ENCODE data around the gene CLEC4E. TPM values are rescaled to one million over a fixed set of nuclear protein-coding genes. Genes with fewer than 3 reads are reported as not detected.

The CLEC4E gene
- total and polyA plus RNA-seq, 2 of the 13 experiments (the other 11 are each of a cell fraction or from before 2014, with no cell fraction given) = not detected

GRCh38 chr12:8519171-8519570 is 21.5 kb downstream of the CLEC4E start (continued):
- TF ChIP-seq MTA3 (CRISPR knock-in tag; IDR thresholded peaks at IDR 0.05) = no peak
- no peak for TF ChIP-seq ZNF850 (CRISPR knock-in tag; conservative IDR thresholded peaks at IDR 0.05)
- no peak for TF ChIP-seq ZNF670 (CRISPR knock-in tag; IDR thresholded peaks at IDR 0.05; ENCODE audit: borderline replicate concordance)
- TF ChIP-seq HOXA5 (CRISPR knock-in tag; IDR thresholded peaks at IDR 0.05) = no peak
- no peak for TF ChIP-seq NFE2L2 (IDR thresholded peaks at IDR 0.05; ENCODE audit: low read length)
- no peak for TF ChIP-seq ZNF878 (CRISPR knock-in tag; IDR thresholded peaks at IDR 0.05)

- Histone ChIP-seq H3K27me3 (ENCODE audit: control insufficient read depth in 1 of 2, insufficient read depth in 2 of 2, low read length in 2 of 2) (no peaks in the 10 kb centered on the region; a peak in 1 of 5 replicates), H3K4me3 (replicated peaks in 1 of 3; ENCODE audit: insufficient read depth in 1 of 3, low read depth in 2 of 3, low read length in 3 of 3) (no peak overlapping the region), H3K4me1 (ENCODE audit: insufficient read depth, low read length) (no peaks in the 10 kb centered on the region), H2AFZ (ENCODE audit: low read length) (no peak overlapping the region), H3K79me2 (ENCODE audit: insufficient read depth, low read length) (no peaks in the 10 kb centered on the region), H4K20me1 (ENCODE audit: insufficient read depth, low read length) (no peaks in the 10 kb centered on the region), H3K36me3 (replicated peaks in 1 of 2; ENCODE audit: control insufficient read depth in 1 of 2, insufficient read depth in 2 of 2, low read length in 2 of 2) (no peaks in the 10 kb centered on the region), H3K9me3 (ENCODE audit: low read length) (no peaks in the 10 kb centered on the region), H3K27ac (ENCODE audit: extremely low read length, insufficient read depth, low read length) (no peak overlapping the region), H3K4me2 (ENCODE audit: low read depth, low read length) (no peak overlapping the region), H3K9ac (ENCODE audit: insufficient read depth, low read depth, low read length) (no peak overlapping the region)
- FAIRE-seq (no peak), DNase-seq (ENCODE audit: low spot score) (no peak), ATAC-seq (no peak)
- ChIA-PET CTCF (ENCODE audit: low intra/inter-chr PET ratio, low total read pairs) (no interaction called here), POLR2A (no interaction called here)
- intact Hi-C loops (cut with micrococcal nuclease; ENCODE audit: unreplicated experiment) (no loop called here), in situ Hi-C loops (cut with HindIII; ENCODE audit: extremely low pct_ligation_motif_present, low pct_unique_long_range_greater_than_20kb) (no loop called here)
- 3% methylated on average over 2 of the region's 2 CpGs for WGBS (ENCODE audit: low lambda C conversion rate)
- TF ChIP-seq ZNF737 (CRISPR knock-in tag; IDR thresholded peaks at IDR 0.05; ENCODE audit: borderline replicate concordance) (no peak), ZSCAN12 (CRISPR knock-in tag; IDR thresholded peaks at IDR 0.05) (no peak), FOXP1 (IDR thresholded peaks at IDR 0.05) (no peak), FOXP1 (CRISPR knock-in tag; IDR thresholded peaks at IDR 0.05) (no peak)
- BruUV-seq (replicated peaks) = no TSS peak
Measured at GRCh38 chr12:8517971-8518370, 22.7 kb downstream of the CLEC4E start.

- H3K36me3 ChIP-seq (replicated peaks in 1 of 2; ENCODE audit: control insufficient read depth in 1 of 2, insufficient read depth in 2 of 2, low read length in 2 of 2) = no peaks in the 10 kb centered on the region
- H4K20me1 ChIP-seq (ENCODE audit: insufficient read depth, low read length) = no peaks in the 10 kb centered on the region; the same call in 1 of the 2 replicates
- intact Hi-C loops (cut with micrococcal nuclease; ENCODE audit: unreplicated experiment) = no loop called here
- no peak within 1 kb of the TSS for H2AFZ ChIP-seq (ENCODE audit: low read length)
- H3K79me2 ChIP-seq (ENCODE audit: insufficient read depth, low read length) = no peaks in the 10 kb centered on the region
- WGBS (ENCODE audit: low lambda C conversion rate) = 3% methylated on average over 4 of the region's 4 CpGs
- in situ Hi-C loops (cut with HindIII; ENCODE audit: extremely low pct_ligation_motif_present, low pct_unique_long_range_greater_than_20kb) = no loop called here
- no peak within 1 kb of the TSS for H3K27ac ChIP-seq (ENCODE audit: extremely low read length, insufficient read depth, low read length)
- no peak within 1 kb of the TSS for H3K4me3 ChIP-seq (replicated peaks in 1 of 3; ENCODE audit: insufficient read depth in 1 of 3, low read depth in 2 of 3, low read length in 3 of 3)
- no peak within 1 kb of the TSS for H3K4me2 ChIP-seq (ENCODE audit: low read depth, low read length)
- no peak for FAIRE-seq
- no peak for DNase-seq (ENCODE audit: low spot score)
- H3K9ac ChIP-seq (ENCODE audit: insufficient read depth, low read depth, low read length) = no peak within 1 kb of the TSS
- H3K4me1 ChIP-seq (ENCODE audit: insufficient read depth, low read length) = no peaks in the 10 kb centered on the region
- no peak for ATAC-seq
- ChIA-PET CTCF (ENCODE audit: low intra/inter-chr PET ratio, low total read pairs) (no interaction called here), POLR2A (no interaction called here)
- no peaks in the 10 kb centered on the region for H3K9me3 ChIP-seq (ENCODE audit: low read length)
- peaks cover 0 to 16% of the 10 kb centered on the region in 2 experiments; a peak in 3 of 5 replicates for H3K27me3 ChIP-seq (ENCODE audit: control insufficient read depth in 1 of 2, insufficient read depth in 2 of 2, low read length in 2 of 2)
- no TSS peak for BruUV-seq (replicated peaks)
- no peak for TF ChIP-seq ZFP37 (CRISPR knock-in tag; IDR thresholded peaks at IDR 0.05; ENCODE audit: borderline replicate concordance)
- no peak for TF ChIP-seq ZNF512B (CRISPR knock-in tag; IDR thresholded peaks at IDR 0.05; ENCODE audit: borderline replicate concordance)
- TF ChIP-seq KLF12 (CRISPR knock-in tag; IDR thresholded peaks at IDR 0.05; ENCODE audit: borderline replicate concordance) = no peak
- no peak for TF ChIP-seq CC2D1A (CRISPR knock-in tag; IDR thresholded peaks at IDR 0.05)
- no peak for TF ChIP-seq RFXANK (CRISPR knock-in tag; IDR thresholded peaks at IDR 0.05)
- TF ChIP-seq ZFP82 (CRISPR knock-in tag; IDR thresholded peaks at IDR 0.05; ENCODE audit: borderline replicate concordance) = no peak
- TF ChIP-seq ZEB1 (IDR thresholded peaks at IDR 0.05; ENCODE audit: insufficient replicate concordance, low read depth) = no peak
- TF ChIP-seq ZNF430 (CRISPR knock-in tag; IDR thresholded peaks at IDR 0.05) = no peak
- no peak for TF ChIP-seq ZNF781 (CRISPR knock-in tag; IDR thresholded peaks at IDR 0.05; ENCODE audit: borderline replicate concordance, not compliant biosample characterization)
Measured at GRCh38 chr12:8513256-8513655, 27.4 kb downstream of the CLEC4E start, which contains the start of gene CLEC4D. TSS of gene CLEC4D (plus strand) at chr12:8513503. CDS start at chr12:8513733, 230 bp downstream.
